ENCODE data around the gene COTL1. TPM values are rescaled to one million over a fixed set of nuclear protein-coding genes. Genes with fewer than 3 reads are reported as not detected.

Gene COTL1
- total and polyA plus RNA-seq, 2 experiments from 2014 or later, result 144 to 370 TPM

GRCh38 chr16:84569382-84569987 is 48.4 kb downstream of the COTL1 start:
- 72 to 74% methylated on average over 9 of the region's 9 CpGs for WGBS, 2 experiments (ENCODE audit: low coverage in 1 of 2, low lambda C conversion rate in 2 of 2, missing lambda C conversion rate in 2 of 2)
- H3K4me1 ChIP-seq (ENCODE audit: insufficient read depth), result no peaks in the 10 kb centered on the region
- peaks cover 75% of the 10 kb centered on the region for H3K79me2 ChIP-seq (ENCODE audit: insufficient read depth)
- DNase-seq, result no peak
- H2AFZ ChIP-seq, result no peak overlapping the region
- no peak overlapping the region for H3K4me2 ChIP-seq (ENCODE audit: unreplicated experiment)
- H3K27me3 ChIP-seq (replicated peaks; ENCODE audit: insufficient read depth), result no peaks in the 10 kb centered on the region
- in situ Hi-C loops (cut with MboI), result no loop called here
- TF ChIP-seq EZH2phosphoT487 (IDR thresholded peaks at IDR 0.05; ENCODE audit: insufficient read depth, low read depth) (no peak), EZH2 (IDR thresholded peaks at IDR 0.05; ENCODE audit: insufficient read depth, poor library complexity, severe bottlenecking) (no peak)
- H3K36me3 ChIP-seq (ENCODE audit: low read depth), result peaks cover 19% of the 10 kb centered on the region
- no peak overlapping the region for H3K9ac ChIP-seq
- H3K4me3 ChIP-seq, result no peak overlapping the region
- peaks cover 4% of the 10 kb centered on the region for H3K9me3 ChIP-seq (ENCODE audit: low read depth)
- peaks cover 14% of the 10 kb centered on the region for H3F3A ChIP-seq (ENCODE audit: insufficient read depth)
- no peaks in the 10 kb centered on the region for H3K9me2 ChIP-seq (ENCODE audit: insufficient read depth)
- no peak overlapping the region for H3K27ac ChIP-seq
- H4K20me1 ChIP-seq (ENCODE audit: insufficient read depth), result no peaks in the 10 kb centered on the region

DNA sequence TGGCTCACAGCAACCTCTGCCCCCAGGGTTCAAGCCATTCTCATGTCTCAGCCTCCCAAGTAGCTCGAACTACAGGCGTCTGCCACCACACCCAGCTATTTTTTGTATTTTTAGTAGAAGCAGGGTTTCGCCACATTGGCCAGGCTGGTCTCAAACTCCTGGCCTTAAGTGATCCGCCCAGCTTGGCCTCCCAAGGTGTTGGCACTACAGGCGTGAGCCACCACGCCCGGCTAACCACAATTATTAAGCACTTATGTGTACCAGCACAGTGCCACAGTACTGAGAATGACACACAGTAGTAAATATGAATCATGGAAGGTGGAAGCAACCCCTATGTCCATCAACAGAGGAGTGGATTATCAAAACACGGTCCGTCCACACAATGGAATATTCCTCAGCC is 49.8 kb downstream of the COTL1 start:
- Histone ChIP-seq H3K4me1 (ENCODE audit: insufficient read depth) (no peaks in the 10 kb centered on the region), H3K79me2 (ENCODE audit: insufficient read depth) (peaks cover 63% of the 10 kb centered on the region), H3K9me2 (ENCODE audit: insufficient read depth) (no peaks in the 10 kb centered on the region), H3K9me3 (ENCODE audit: low read depth) (peaks cover 4% of the 10 kb centered on the region), H3K9ac (no peak overlapping the region), H3K4me2 (ENCODE audit: unreplicated experiment) (no peak overlapping the region), H2AFZ (no peak overlapping the region), H3K4me3 (no peak overlapping the region), H3F3A (ENCODE audit: insufficient read depth) (peaks cover 14% of the 10 kb centered on the region), H3K27ac (no peak overlapping the region), H3K36me3 (ENCODE audit: low read depth) (peaks cover 23% of the 10 kb centered on the region), H3K27me3 (replicated peaks; ENCODE audit: insufficient read depth) (no peaks in the 10 kb centered on the region), H4K20me1 (ENCODE audit: insufficient read depth) (no peaks in the 10 kb centered on the region)
- TF ChIP-seq EZH2phosphoT487 (IDR thresholded peaks at IDR 0.05; ENCODE audit: insufficient read depth, low read depth), result no peak
- no peak for TF ChIP-seq EZH2 (IDR thresholded peaks at IDR 0.05; ENCODE audit: insufficient read depth, poor library complexity, severe bottlenecking)
- in situ Hi-C loops (cut with MboI), result no loop called here
- no peak for DNase-seq
- 89 to 94% methylated on average over 9 of the region's 9 CpGs for WGBS, 2 experiments (ENCODE audit: low coverage in 1 of 2, low lambda C conversion rate in 2 of 2, missing lambda C conversion rate in 2 of 2)

DNA sequence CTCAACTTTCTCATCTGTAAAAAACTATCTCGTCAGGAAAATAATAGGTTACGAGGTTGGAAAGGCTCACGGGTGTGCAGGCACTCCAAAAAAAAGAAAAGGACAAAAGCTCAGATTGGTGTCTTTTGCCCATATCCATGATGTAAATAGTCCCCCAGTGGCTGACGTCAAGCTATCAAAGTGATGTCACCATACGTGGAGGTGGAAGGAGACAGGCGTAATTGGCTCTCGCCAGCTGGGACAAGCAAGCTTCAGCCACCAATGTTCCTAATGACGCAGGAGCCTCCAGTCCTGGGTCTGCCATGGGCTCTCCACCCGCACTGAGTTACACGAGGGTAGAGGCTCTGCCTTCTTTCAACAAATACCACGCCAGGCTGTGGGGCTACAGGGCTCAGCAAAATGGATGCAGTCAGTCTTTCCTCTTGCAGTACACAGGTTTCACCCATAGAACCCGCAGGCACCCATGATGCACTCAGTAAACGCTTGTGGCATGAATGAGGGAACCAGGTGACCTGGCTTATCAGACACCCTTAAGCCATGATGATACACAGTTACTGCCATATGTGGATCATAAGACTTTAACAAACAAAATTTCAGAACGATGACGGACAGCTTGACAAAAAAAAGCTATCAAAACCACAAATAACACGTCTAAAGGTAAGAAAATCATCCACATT is 50.5 kb downstream of the COTL1 start:
- Histone ChIP-seq H3K36me3 (ENCODE audit: low read depth) (peaks cover 23% of the 10 kb centered on the region), H3K4me3 (no peak overlapping the region), H3K79me2 (ENCODE audit: insufficient read depth) (peaks cover 57% of the 10 kb centered on the region), H3K27me3 (replicated peaks; ENCODE audit: insufficient read depth) (no peaks in the 10 kb centered on the region), H3K9ac (no peak overlapping the region), H3K9me3 (ENCODE audit: low read depth) (peaks cover 4% of the 10 kb centered on the region), H3K4me1 (ENCODE audit: insufficient read depth) (no peaks in the 10 kb centered on the region), H3F3A (ENCODE audit: insufficient read depth) (peaks cover 14% of the 10 kb centered on the region), H2AFZ (no peak overlapping the region), H3K4me2 (ENCODE audit: unreplicated experiment) (no peak overlapping the region), H3K9me2 (ENCODE audit: insufficient read depth) (no peaks in the 10 kb centered on the region), H4K20me1 (ENCODE audit: insufficient read depth) (no peaks in the 10 kb centered on the region), H3K27ac (no peak overlapping the region)
- 93 to 95% methylated on average over 16 of the region's 16 CpGs for WGBS, 2 experiments (ENCODE audit: low coverage in 1 of 2, low lambda C conversion rate in 2 of 2, missing lambda C conversion rate in 2 of 2)
- no peak for TF ChIP-seq EZH2phosphoT487 (IDR thresholded peaks at IDR 0.05; ENCODE audit: insufficient read depth, low read depth)
- no peak for TF ChIP-seq EZH2 (IDR thresholded peaks at IDR 0.05; ENCODE audit: insufficient read depth, poor library complexity, severe bottlenecking)
- in situ Hi-C loops (cut with MboI), result no loop called here
- no peak for DNase-seq

- 90 to 92% methylated on average over 17 to 21 of the region's 21 CpGs for WGBS, 2 experiments (ENCODE audit: low coverage in 1 of 2, low lambda C conversion rate in 2 of 2, missing lambda C conversion rate in 2 of 2)
- no peak for DNase-seq
- H3F3A ChIP-seq (ENCODE audit: insufficient read depth), result peaks cover 19% of the 10 kb centered on the region
- H3K9me2 ChIP-seq (ENCODE audit: insufficient read depth), result no peaks in the 10 kb centered on the region
- H3K4me1 ChIP-seq (ENCODE audit: insufficient read depth), result no peaks in the 10 kb centered on the region
- H3K27me3 ChIP-seq (replicated peaks; ENCODE audit: insufficient read depth), result no peaks in the 10 kb centered on the region
- no peaks in the 10 kb centered on the region for H4K20me1 ChIP-seq (ENCODE audit: insufficient read depth)
- no peak overlapping the region for H3K27ac ChIP-seq
- H3K9me3 ChIP-seq (ENCODE audit: low read depth), result peaks cover 4% of the 10 kb centered on the region
- H3K36me3 ChIP-seq (ENCODE audit: low read depth), result peaks cover 23% of the 10 kb centered on the region
- no peak for TF ChIP-seq EZH2phosphoT487 (IDR thresholded peaks at IDR 0.05; ENCODE audit: insufficient read depth, low read depth)
- TF ChIP-seq EZH2 (IDR thresholded peaks at IDR 0.05; ENCODE audit: insufficient read depth, poor library complexity, severe bottlenecking), result no peak
- no peak overlapping the region for H3K4me2 ChIP-seq (ENCODE audit: unreplicated experiment)
- in situ Hi-C loops (cut with MboI), result no loop called here
- H3K79me2 ChIP-seq (ENCODE audit: insufficient read depth), result peaks cover 50% of the 10 kb centered on the region
- H3K9ac ChIP-seq, result no peak overlapping the region
- H3K4me3 ChIP-seq, result no peak overlapping the region
- H2AFZ ChIP-seq, result no peak overlapping the region
Observed at GRCh38 chr16:84566545-84567257, 51.2 kb downstream of the COTL1 start.
